ENCODE measurements around the gene ME1.
"Not testable (repeated sequence)": the region's sequence is repeated elsewhere in the genome, so short reads cannot be mapped to it uniquely, and the experiment has no call there.

Gene ME1

GRCh38 chr6:83431545-83432155, 799 bp upstream of the ME1 start:
- no peak for DNase-seq

- no peak for DNase-seq
These were observed 817 bp downstream of the ME1 start for GRCh38 chr6:83429857-83430610.

GRCh38 chr6:83429269-83429668, 1.6 kb downstream of the ME1 start:
- no peak for DNase-seq

GRCh38 chr6:83424392-83425018, 6.3 kb downstream of the ME1 start:
- no peak for DNase-seq

GRCh38 chr6:83417880-83418663, 12.8 kb downstream of the ME1 start:
- DNase-seq = no peak

GRCh38 chr6:83413068-83413467, 17.8 kb downstream of the ME1 start:
- no peak for DNase-seq

- no peak for DNase-seq
These were observed 19.1 kb downstream of the ME1 start for GRCh38 chr6:83411731-83412130.

GRCh38 chr6:83403191-83403590, 27.7 kb downstream of the ME1 start:
- DNase-seq = no peak

- no peak for DNase-seq
These were observed 41.2 kb downstream of the ME1 start for GRCh38 chr6:83389606-83390005.

- DNase-seq = no peak
These were observed 45.4 kb downstream of the ME1 start for GRCh38 chr6:83385473-83385872.

GRCh38 chr6:83384751-83385150, 46.1 kb downstream of the ME1 start:
- DNase-seq = no peak

GRCh38 chr6:83381949-83382348, 48.9 kb downstream of the ME1 start:
- DNase-seq = no peak

GRCh38 chr6:83378621-83379388, 52.0 kb downstream of the ME1 start:
- no peak for DNase-seq

GRCh38 chr6:83371423-83371822, 59.4 kb downstream of the ME1 start:
- DNase-seq = no peak

- DNase-seq = no peak
These were observed 60.3 kb downstream of the ME1 start for GRCh38 chr6:83370567-83370966.

- DNase-seq = no peak
These were observed 61.2 kb downstream of the ME1 start for GRCh38 chr6:83369692-83370091.

GRCh38 chr6:83368577-83368976, 62.3 kb downstream of the ME1 start:
- no peak for DNase-seq

- DNase-seq = no peak
These were observed 63.7 kb downstream of the ME1 start for GRCh38 chr6:83367104-83367503.

GRCh38 chr6:83365931-83366330, 64.9 kb downstream of the ME1 start:
- DNase-seq = no peak

GRCh38 chr6:83362349-83362748, 68.5 kb downstream of the ME1 start:
- not testable (repeated sequence) for DNase-seq

- DNase-seq = no peak
These were observed 71.2 kb downstream of the ME1 start for GRCh38 chr6:83359638-83360037.

- DNase-seq = no peak
These were observed 76.1 kb downstream of the ME1 start for GRCh38 chr6:83354747-83355146.

Data from stimulated activated CD4-positive, alpha-beta T cell treated with anti-CD3 and anti-CD28 coated beads, Interleukin-2, amount 100 ng/mL, for 24 hours (primary cell).